Superior temporal gyrus (tissue), 1 donor: Measurements from ENCODE around the gene ADAM10.
"Not testable (repeated sequence)": the region's sequence is repeated elsewhere in the genome, so short reads cannot be mapped to it uniquely, and the experiment has no call there.

ENCODE experiments used
- DNase-seq: peaks from one replicate; pipeline ENCODE4 v3.0.0-alpha.2; 2016; ENCODE audit errors: extremely low spot score

The ADAM10 gene

DNA sequence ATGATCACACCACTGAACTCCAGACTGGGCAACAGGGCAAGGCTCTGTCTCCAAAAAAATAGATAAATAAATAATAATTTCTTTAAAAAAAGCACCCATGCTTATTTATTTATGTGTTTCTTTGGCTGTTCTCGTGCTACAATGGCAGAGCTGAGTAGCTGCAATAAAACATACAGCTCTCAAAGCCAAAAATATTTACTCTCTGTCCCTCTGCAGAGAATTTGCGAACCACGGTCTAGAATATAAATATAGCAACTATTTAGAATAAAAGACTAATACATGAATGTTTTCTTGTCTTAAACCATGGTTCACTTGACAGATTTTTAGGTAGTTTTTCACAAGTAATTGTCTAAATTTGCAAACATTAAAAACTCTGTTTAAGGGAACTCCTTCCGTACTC is 72.7 kb downstream of the ADAM10 start:
- DNase-seq: no peak

DNA sequence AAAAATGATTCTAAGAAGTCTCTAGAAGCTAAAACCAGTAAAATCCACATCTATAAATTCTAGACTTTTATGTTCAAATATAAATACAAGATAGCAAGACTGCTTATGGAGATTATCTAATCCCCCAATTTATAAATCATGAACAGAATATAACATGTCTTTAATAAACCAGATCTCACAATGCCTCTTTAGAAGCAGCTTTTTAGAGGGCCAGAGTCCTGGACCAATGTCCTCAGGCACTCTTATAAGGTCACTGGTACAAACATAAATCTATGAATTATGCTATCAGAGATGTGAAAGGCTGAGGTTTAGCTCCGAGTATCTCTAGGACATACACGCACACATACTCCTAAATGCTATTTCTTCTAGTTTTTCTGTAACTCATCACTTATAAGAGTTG is 78.3 kb downstream of the ADAM10 start:
- DNase-seq: no peak

DNA sequence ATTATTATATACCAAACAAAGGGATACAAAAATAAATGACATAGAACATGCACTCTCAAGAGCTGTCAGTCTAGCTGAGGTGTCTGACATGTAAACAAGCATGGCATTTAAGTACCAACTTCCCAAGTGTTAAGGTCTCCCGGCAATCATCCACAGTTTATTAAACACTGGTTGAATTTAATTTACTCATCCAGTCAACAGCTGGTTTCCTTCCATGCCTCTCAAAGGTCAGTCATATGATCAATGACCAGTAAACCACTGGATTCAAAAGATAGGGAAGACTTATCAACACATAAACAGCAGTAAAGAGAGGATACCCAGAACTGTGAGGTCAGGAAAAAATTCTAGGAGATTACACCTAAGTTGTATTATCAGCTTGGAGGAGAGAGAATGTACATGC is 80.4 kb downstream of the ADAM10 start:
- no peak for DNase-seq

DNA sequence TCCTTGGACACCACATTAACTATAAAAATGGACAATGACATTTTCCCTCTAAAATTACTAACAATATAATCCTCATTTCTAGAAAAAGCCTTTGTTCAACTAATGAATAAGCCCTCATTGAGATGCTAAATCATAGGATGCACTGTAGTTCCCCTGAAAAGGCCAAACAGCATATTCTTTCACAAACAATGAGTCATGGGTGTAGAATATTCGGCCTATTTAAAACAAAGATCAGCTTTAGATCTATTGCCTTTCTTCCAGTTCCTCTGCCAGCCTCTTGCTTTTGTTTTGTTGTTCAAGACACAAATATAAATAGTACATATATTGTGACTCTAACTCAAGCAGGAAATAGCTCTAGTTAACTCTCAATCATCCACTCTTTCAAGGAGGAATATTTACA is 82.5 kb downstream of the ADAM10 start:
- DNase-seq: peak; percentile 94

- no peak for DNase-seq
Observed at GRCh38 chr15:58665672-58666071, 83.8 kb downstream of the ADAM10 start.

DNA sequence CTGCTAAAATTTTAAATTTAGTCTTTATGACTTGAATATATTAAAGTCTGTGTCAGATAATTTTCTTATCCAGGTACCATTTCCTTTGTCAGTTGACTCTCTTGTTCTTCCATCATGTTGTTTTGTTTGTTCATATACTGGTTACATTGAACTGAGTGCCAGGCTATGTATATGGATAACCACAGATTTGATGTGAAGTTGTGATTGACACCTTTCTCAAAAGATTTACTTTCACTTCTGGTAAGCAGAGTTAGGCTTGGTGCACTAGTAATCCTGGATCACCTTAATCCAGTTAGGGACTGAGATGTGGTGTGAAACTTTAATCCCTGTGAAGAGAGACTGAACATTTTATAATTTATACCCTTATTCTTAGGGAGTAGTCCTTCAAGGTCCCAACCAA is 99.4 kb downstream of the ADAM10 start:
- no peak for DNase-seq

DNA sequence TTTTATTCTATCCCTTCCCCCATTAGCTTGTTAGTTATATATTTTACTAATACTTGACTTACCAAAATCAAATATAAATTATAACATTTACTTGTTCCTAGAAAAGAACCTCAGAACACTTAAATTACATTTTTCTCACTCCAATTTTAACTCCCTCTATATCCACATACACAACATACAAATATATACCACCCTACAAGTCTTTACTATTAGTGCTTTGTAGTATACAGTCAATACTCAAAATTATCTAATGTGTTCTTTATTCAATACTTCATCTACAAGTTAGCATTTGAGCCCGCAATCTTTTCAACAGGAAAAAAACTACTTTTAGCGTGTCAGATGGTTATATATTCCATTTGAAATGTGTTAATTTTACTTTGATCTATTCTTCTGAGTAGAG is 100.3 kb downstream of the ADAM10 start:
- DNase-seq: no peak

- no peak for DNase-seq
Observed at GRCh38 chr15:58643996-58644395, 105.5 kb downstream of the ADAM10 start.

DNA sequence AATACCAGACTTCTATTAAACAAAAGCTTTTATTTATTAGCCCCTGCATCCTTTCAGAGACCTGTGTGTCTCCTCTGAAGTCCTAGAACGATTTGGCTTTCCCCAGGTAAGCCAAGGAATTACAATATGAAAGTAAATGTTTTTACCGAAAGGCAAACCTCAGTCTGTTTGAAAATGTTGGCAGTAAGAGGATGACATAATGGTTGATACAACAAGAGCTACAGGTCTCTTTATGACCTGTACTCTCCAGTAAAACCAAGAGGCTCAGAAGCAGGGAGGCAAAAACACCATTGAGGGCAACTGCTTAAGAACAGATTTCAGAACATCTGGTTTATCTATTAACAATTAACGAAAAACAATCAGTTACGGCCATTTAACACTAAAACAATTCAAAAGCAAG is 107.8 kb downstream of the ADAM10 start:
- no peak for DNase-seq

GRCh38 chr15:58639992-58640391 is 109.5 kb downstream of the ADAM10 start:
- DNase-seq: no peak

GRCh38 chr15:58639002-58639756 is 110.3 kb downstream of the ADAM10 start:
- DNase-seq: no peak

GRCh38 chr15:58632789-58633188 is 116.7 kb downstream of the ADAM10 start:
- DNase-seq: peak; percentile 62

- no peak for DNase-seq
Observed at GRCh38 chr15:58631319-58631718, 118.2 kb downstream of the ADAM10 start.

- no peak for DNase-seq
Observed at GRCh38 chr15:58629625-58630024, 119.9 kb downstream of the ADAM10 start.

DNA sequence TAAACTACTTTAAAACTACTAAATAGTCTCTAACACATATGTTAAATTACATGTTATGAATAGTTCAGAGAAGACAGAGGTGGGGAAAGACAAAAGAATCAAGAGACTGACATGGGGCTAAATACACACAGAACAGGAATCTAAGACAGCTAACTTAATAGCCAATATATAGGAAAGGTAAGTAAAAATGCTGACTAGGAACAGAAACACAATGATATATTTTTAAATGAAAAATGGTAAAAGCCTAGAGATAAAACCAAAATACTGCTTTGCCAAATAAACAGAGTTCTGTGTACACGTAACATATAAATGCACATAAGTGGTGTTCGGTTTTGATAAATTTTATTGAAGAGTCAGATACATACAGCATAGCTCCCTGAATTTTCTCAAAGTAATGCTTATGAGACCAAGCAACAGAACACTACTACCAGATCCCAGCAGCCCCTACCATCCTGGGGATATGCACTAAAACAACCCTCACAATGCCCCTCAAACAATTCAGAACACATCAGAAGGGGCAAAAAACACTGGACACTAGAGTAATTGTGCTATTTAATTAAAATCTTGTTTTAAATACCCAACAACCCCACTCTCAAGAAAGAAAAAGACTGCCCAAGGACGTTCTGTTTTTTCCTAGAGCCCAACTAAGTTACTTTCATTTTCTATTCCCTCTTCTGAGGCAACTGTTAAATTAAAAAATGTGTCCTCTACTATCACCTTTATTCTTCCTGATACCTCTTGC is 121.1 kb downstream of the ADAM10 start:
- peak; percentile 67 for DNase-seq

- DNase-seq: no peak
Observed at GRCh38 chr15:58627701-58628100, 121.8 kb downstream of the ADAM10 start.

GRCh38 chr15:58627046-58627445 is 122.5 kb downstream of the ADAM10 start:
- no peak for DNase-seq

- DNase-seq: no peak
Observed at GRCh38 chr15:58626378-58626777, 123.1 kb downstream of the ADAM10 start.

DNA sequence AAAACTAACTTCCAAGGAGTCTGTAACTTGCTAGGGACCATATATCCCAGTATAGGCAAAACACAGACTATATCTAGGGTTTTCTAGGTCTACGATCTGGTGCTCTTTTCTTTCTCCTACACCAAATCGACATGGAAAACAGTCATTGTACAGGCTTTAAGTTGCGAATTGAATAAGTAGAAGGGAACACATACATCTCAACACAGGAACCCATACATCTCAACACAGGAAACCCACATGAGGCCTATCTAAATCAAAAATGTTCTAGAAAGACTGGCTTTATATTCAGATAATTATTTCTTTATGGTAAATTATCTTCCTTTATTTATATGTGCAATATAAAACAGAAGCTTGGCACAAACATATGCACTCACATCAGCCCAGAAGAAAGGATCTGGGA is 126.6 kb downstream of the ADAM10 start:
- DNase-seq: no peak

DNA sequence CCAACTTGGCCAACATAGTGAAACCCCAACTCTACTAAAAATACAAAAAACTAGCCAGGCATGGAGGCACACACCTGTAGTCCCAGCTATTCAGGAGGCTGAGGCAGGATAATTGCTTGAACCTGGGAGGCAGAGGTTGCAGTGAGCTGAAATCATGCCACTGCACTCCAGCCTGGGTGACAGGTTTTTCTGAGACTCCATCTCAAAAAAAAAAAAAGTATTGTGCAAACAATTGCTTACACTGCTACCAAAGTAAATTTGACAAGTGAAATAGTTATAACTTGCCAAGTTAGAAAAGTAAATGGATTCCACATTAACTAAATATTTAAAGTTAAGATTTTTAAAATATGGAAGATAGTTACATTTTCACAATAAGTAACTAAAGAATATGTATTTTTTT is 129.2 kb downstream of the ADAM10 start:
- DNase-seq: not testable (repeated sequence)

DNA sequence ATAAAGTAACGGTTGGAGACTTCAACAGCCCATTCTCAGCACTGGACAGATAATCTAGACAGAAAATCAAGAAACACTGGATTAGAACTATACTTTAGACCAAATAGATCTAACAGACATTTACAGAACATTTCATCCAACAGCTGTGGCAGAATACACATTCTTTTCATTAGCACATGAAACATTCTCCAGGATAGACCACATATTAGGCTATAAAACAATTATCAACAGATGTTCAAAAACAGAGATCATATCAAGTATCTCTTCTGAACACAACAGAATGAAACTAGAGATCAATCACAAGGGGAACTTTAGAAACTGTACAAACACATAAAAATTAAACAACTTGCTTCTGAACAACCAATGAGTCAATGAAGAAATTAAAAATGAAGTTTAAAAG is 133.3 kb downstream of the ADAM10 start:
- DNase-seq: no peak

DNA sequence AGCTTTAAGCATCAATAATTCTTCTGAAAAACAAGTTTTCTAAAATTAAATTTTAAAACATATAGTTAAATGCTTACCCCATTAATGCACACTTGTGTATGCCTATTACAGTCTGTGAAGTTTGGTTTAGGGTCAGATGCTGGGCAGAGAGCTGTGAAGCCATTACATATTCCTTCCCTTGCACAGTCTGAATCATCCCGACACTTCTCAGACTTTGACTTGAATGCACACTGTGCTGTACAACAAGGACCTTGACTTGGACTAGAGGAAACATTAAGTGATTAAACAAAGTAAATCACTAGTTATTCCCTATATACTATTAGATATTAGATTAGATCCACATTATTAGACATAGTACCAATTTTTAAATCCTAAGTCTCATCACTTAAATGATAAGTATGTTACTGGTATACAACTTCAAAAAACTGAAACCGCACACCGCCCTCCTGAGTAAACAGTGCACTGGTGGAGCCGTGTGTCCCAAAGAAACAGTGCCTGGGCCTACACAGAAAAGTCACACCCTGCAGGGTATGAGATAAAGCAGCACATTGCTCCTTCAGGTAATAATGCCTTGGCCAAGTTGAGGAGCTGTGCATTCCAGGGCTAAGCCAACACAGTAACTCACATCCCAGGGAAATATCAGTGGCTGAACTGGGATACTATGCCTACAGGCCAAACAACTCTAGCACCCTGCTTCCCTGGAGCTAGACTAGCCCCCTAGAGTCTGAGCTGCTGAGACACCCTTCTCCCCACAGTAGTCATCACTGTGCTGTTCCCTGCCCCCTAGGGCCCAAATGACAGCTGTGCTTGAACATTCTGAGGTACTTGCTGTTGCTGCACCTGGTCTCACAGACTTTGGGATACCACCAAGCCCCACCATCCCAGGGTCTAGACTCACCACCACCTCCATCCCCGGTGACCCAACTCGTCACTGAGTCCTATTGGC is 137.5 kb downstream of the ADAM10 start:
- DNase-seq: no peak
